ENCODE results near the gene FN1. TPM values are rescaled to one million over a fixed set of nuclear protein-coding genes. Genes with fewer than 3 reads are reported as not detected.

The FN1 gene
- total and polyA plus RNA-seq, 2 of the 8 experiments (the other 6 are each of a cell fraction or from before 2014, with no cell fraction given), result 42.9 to 109 TPM

DNA sequence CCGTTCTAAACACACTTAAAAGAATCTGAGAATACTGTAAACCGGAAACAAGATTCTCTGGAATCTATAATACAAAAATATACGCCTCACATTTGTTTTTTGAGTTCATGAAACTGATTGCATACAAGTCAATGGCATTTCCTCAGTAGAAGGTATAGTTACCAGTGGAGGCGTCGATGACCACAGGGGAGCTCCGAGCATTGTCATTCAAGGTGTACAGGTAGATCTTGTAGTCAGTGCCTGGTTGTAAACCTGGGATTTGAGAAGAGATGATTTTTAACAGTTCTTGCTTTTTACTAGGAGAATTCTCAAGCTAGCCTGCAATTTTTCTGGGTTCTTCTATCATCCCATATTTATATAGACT, 60.4 kb downstream of the FN1 start:
- no peak overlapping the region for H3K18ac ChIP-seq (ENCODE audit: extremely low read depth, low read length)
- no peak overlapping the region for H4K91ac ChIP-seq (replicated peaks; ENCODE audit: insufficient read length, low read length)
- H3K23ac ChIP-seq (ENCODE audit: insufficient read length), result no peak overlapping the region
- H3K9me3 ChIP-seq (ENCODE audit: insufficient read depth in 2 of 2, low read depth in 1 of 2, low read length in 1 of 2), result no peaks in the 10 kb centered on the region
- H2BK20ac ChIP-seq (ENCODE audit: low read length), result no peak overlapping the region
- H2BK120ac ChIP-seq (replicated peaks; ENCODE audit: low read depth, low read length), result no peak overlapping the region
- H2BK5ac ChIP-seq (ENCODE audit: low read depth, low read length), result no peak overlapping the region
- no peak overlapping the region for H3K56ac ChIP-seq (replicated peaks; ENCODE audit: insufficient read length, low read depth, low read length)
- H3K9ac ChIP-seq (replicated peaks in 1 of 4; ENCODE audit: extremely low read depth in 1 of 4, low read depth in 3 of 4, low read length in 3 of 4), result no peak overlapping the region
- no peaks in the 10 kb centered on the region for H3K27me3 ChIP-seq (replicated peaks in 1 of 4; ENCODE audit: control insufficient read depth in 3 of 4, extremely low read depth in 1 of 4, insufficient read depth in 3 of 4, low read length in 3 of 4)
- H3K4me1 ChIP-seq (replicated peaks in 1 of 4; ENCODE audit: control insufficient read depth in 3 of 4, insufficient read depth in 4 of 4, low read length in 3 of 4), result no peaks in the 10 kb centered on the region
- H3K4ac ChIP-seq (replicated peaks; ENCODE audit: insufficient read length, low read depth, low read length), result no peak overlapping the region
- no peak overlapping the region for H2AFZ ChIP-seq (ENCODE audit: low read length)
- H3K79me2 ChIP-seq (ENCODE audit: control insufficient read depth in 1 of 2, insufficient read depth in 2 of 2, low read length in 2 of 2), result no peaks in the 10 kb centered on the region
- ChIA-PET POLR2A (ENCODE audit: partially characterized antibody) (no interaction called here), CTCF (ENCODE audit: partially characterized antibody) (interaction anchor here (1.3 kb wide), 1 partner anchor 79 kb away, joined by 3 read pairs; no protein-coding TSS in a partner anchor)
- H4K20me1 ChIP-seq (replicated peaks in 1 of 2; ENCODE audit: control insufficient read depth in 1 of 2, insufficient read depth in 2 of 2, low read length in 2 of 2), result no peaks in the 10 kb centered on the region
- H3K79me1 ChIP-seq (ENCODE audit: low read depth, low read length), result no peaks in the 10 kb centered on the region
- peaks cover 2 to 28% (median 14%) of the 10 kb centered on the region in 4 experiments; a peak in 5 of 8 replicates for H3K36me3 ChIP-seq (ENCODE audit: control insufficient read depth in 2 of 4, insufficient read depth in 4 of 4, low read length in 3 of 4)
- no peak overlapping the region for H4K8ac ChIP-seq (ENCODE audit: extremely low read depth, insufficient read depth, low read length)
- no peak overlapping the region for H3K27ac ChIP-seq (ENCODE audit: low read depth, low read length)
- no peak overlapping the region for H2BK15ac ChIP-seq (ENCODE audit: low read length)
- H4K5ac ChIP-seq (ENCODE audit: insufficient read length, low read depth, low read length), result no peak overlapping the region
- FAIRE-seq (no peak), DNase-seq (ENCODE audit: low read depth in 1 of 2, low spot score in 2 of 2) (no peak)
- no peak overlapping the region for H3K4me2 ChIP-seq (ENCODE audit: insufficient read depth in 1 of 2, low read depth in 2 of 2, low read length in 2 of 2)
- no peak for TF ChIP-seq MAX (IDR thresholded peaks at IDR 0.05)
- TF ChIP-seq HDAC6 (IDR thresholded peaks at IDR 0.05; ENCODE audit: low read depth, low read length), result no peak
- no peak for TF ChIP-seq USF2 (IDR thresholded peaks at IDR 0.05; ENCODE audit: low read length)
- no peak for TF ChIP-seq CEBPB (IDR thresholded peaks at IDR 0.05; ENCODE audit: low read depth, low read length)
- TF ChIP-seq CHD1 (IDR thresholded peaks at IDR 0.05; ENCODE audit: low read depth, low read length), result no peak
- no peak for TF ChIP-seq ASH2L (IDR thresholded peaks at IDR 0.05; ENCODE audit: low read length)
- no peak for TF ChIP-seq SIX5 (IDR thresholded peaks at IDR 0.05; ENCODE audit: low read depth, low read length)
- TF ChIP-seq RFX5 (IDR thresholded peaks at IDR 0.05; ENCODE audit: borderline replicate concordance, low read depth, low read length), result no peak
- no peak overlapping the region for H2AK5ac ChIP-seq (ENCODE audit: low read depth, low read length)
- WGBS, 2 experiments (ENCODE audit: extremely low coverage in 1 of 2, insufficient coverage in 1 of 2, insufficient read length in 1 of 2, insufficient replicate concordance in 2 of 2, low coverage in 1 of 2, low lambda C conversion rate in 2 of 2, missing lambda C conversion rate in 1 of 2), result 93% methylated on average over 6 of the region's 6 CpGs; no CpG with 5 or more reads in 1 of the 2 experiments
- no peak overlapping the region for H3K4me3 ChIP-seq (ENCODE audit: extremely low read depth in 1 of 4, insufficient read depth in 2 of 4, low read depth in 3 of 4, low read length in 4 of 4)
- H3K23me2 ChIP-seq (ENCODE audit: low read depth, low read length), result no peaks in the 10 kb centered on the region
- no peak overlapping the region for H3K14ac ChIP-seq (ENCODE audit: insufficient read length)
- H2BK12ac ChIP-seq (ENCODE audit: low read depth, low read length), result no peak overlapping the region
